Upper lobe of right lung (tissue), 1 donor: ENCODE measurements around the gene LFNG. TPM values are rescaled to one million over a fixed set of nuclear protein-coding genes. Genes with fewer than 3 reads are reported as not detected.

Source experiments
- ATAC-seq: fragments of 200-7000 bp; cut with Tn5 transposase; one replicate; pipeline ENCODE4 v1.9.1; 2020; ENCODE audit warnings: mild to moderate bottlenecking, moderate library complexity
- DNase-seq: peaks from one replicate; pipeline ENCODE4 v3.0.0-alpha.2; 2020
- H3K27ac ChIP-seq: fragments of 200-600 bp; one replicate; pipeline ENCODE4 v1.8.0; 2022
- H3K27me3 ChIP-seq: fragments of 200-600 bp; one replicate; pipeline ENCODE4 v1.8.0; 2022; ENCODE audit warnings: mild to moderate bottlenecking
- H3K36me3 ChIP-seq: fragments of 200-600 bp; one replicate; pipeline ENCODE4 v1.8.0; 2022
- H3K4me1 ChIP-seq: fragments of 200-600 bp; one replicate; pipeline ENCODE4 v1.8.0; 2022
- H3K4me3 ChIP-seq: fragments of 200-600 bp; one replicate; pipeline ENCODE4 v1.8.0; 2022; ENCODE audit warnings: mild to moderate bottlenecking
- H3K9me3 ChIP-seq: fragments of 200-600 bp; one replicate; pipeline ENCODE4 v1.8.0; 2022
- CTCF ChIP-seq: fragments of 200-600 bp; IDR thresholded peaks from one replicate; pipeline ENCODE4 v1.8.0; 2022; ENCODE audit warnings: antibody characterized with exemption
- intact Hi-C: fragments of 100-400 bp; cut with DNase I; formaldehyde crosslinking; loops from one replicate; pipeline ENCODE4 v1.11.0; 2022
- total RNA-seq: library from RNA; stranded (reverse); fragmentation: NEBNext Ultra II Directional; extraction: Animal tissue kit (Norgen Biotek cat#: 25700); gene quantifications from one replicate; pipeline ENCODE4 v1.2.1, GENCODE V29; 2021
- donor health status: DM: no; HTN: yes; CAD: no; lungs with severe emphysema.

LFNG gene
- total RNA-seq, 1 donor from 2014 or later = 35.4 TPM

- Histone ChIP-seq H3K4me3 (no peak overlapping the region), H3K36me3 (no peaks in the 10 kb centered on the region), H3K9me3 (no peaks in the 10 kb centered on the region), H3K4me1 (peaks cover 46% of the 10 kb centered on the region), H3K27me3 (no peaks in the 10 kb centered on the region), H3K27ac (no peak overlapping the region)
- DNase-seq (no peak), ATAC-seq (no peak)
- intact Hi-C loops = no loop called here
- TF ChIP-seq CTCF = no peak
These were observed 5.9 kb upstream of the LFNG start for GRCh38 chr7:2513702-2514101.

DNA sequence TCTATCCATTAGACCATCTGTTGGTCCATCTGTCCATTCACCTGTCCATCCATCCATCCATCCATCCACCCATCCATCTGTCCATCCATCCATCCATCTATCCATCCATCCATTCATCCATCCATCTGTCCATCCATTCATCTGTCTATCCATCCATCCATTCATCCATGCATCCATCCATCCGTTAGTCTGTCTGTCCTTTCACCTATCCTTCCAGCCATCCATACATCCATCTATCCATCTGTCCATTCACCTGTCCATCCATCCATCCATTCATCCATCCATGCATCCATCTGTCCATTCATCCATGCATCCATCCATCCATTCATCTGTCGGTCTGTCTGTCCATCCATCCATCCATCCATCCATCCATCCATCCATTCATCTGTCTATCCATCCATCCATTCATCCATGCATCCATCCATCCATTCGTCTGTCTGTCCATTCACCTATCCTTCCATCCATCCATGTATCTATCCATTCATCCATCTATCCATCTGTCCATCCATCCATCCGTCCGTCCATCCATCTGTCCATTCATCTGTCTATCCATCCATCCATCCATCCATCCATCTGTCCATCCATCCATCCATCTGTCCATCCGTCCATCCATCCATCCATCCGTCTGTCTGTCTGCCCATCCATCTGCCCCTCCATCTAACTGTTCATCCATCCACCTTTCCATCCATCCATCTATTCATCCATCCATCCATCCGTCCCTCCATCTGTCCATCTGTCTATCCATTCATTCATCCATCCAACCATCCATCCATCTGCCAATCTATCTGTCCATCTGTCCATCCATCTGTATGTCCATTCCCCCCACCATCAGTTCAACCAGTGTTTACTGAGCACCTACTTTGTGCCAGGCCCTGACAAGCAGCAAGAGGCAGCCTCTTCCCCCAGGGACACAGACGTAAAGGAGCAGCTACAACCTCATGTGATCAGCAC, 4.8 kb upstream of the LFNG start:
- ATAC-seq (no peak), DNase-seq (no peak)
- Histone ChIP-seq H3K27me3 (no peaks in the 10 kb centered on the region), H3K4me1 (peaks cover 41% of the 10 kb centered on the region), H3K27ac (no peak overlapping the region), H3K36me3 (no peaks in the 10 kb centered on the region), H3K9me3 (no peaks in the 10 kb centered on the region), H3K4me3 (no peak overlapping the region)
- intact Hi-C loops = no loop called here
- no peak for TF ChIP-seq CTCF

GRCh38 chr7:2515424-2516193, 4.0 kb upstream of the LFNG start:
- ATAC-seq (no peak), DNase-seq (no peak)
- no peak for TF ChIP-seq CTCF
- Histone ChIP-seq H3K4me1 (peaks cover 38% of the 10 kb centered on the region), H3K9me3 (no peaks in the 10 kb centered on the region), H3K27ac (no peak overlapping the region), H3K27me3 (no peaks in the 10 kb centered on the region), H3K36me3 (no peaks in the 10 kb centered on the region), H3K4me3 (no peak overlapping the region)
- intact Hi-C loops = no loop called here

DNA sequence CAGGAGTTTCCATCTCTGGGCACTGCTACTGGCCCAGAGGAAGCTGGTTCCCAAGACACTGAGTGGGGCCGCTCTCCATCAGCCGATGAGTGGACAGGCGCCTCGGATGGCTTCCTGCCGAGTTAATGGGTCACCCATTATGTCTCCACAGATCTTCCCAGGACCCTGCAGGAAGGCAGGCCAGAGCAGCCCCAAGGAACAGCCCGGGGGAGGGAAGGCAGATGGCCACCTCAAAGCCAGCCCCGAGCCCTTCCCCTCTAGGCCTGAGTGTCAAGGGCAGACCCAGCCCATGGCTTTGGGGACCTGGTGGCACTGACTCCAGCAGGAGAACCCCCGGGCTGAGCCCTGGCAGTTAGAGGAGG, 3.4 kb upstream of the LFNG start:
- Histone ChIP-seq H3K36me3 (no peaks in the 10 kb centered on the region), H3K27me3 (no peaks in the 10 kb centered on the region), H3K4me3 (no peak overlapping the region), H3K9me3 (no peaks in the 10 kb centered on the region), H3K27ac (no peak overlapping the region), H3K4me1 (peaks cover 32% of the 10 kb centered on the region)
- DNase-seq = no peak
- TF ChIP-seq CTCF = no peak
- intact Hi-C loops = no loop called here
- no peak for ATAC-seq

- no peak overlapping the region for H3K4me3 ChIP-seq
- intact Hi-C loops = no loop called here
- H3K36me3 ChIP-seq = no peaks in the 10 kb centered on the region
- no peak for ATAC-seq
- no peak overlapping the region for H3K27ac ChIP-seq
- peaks cover 31% of the 10 kb centered on the region for H3K4me1 ChIP-seq
- TF ChIP-seq CTCF = no peak
- no peaks in the 10 kb centered on the region for H3K9me3 ChIP-seq
- no peaks in the 10 kb centered on the region for H3K27me3 ChIP-seq
- no peak for DNase-seq
These were observed 2.5 kb upstream of the LFNG start for GRCh38 chr7:2517026-2517425.
